Mucosa of rectum (tissue), 2 donors: ENCODE data around the gene STK33.

ENCODE experiments used
- H3K27ac ChIP-seq, 2 donors: one replicate each; pipeline ENCODE4 v1.7.0; 2013; ENCODE audit warnings: inconsistent platforms in 2 of 2, low read depth in 2 of 2, low read length in 2 of 2
- H3K27me3 ChIP-seq, 2 donors: one replicate each; pipeline ENCODE4 v1.7.0; 2013; ENCODE audit warnings: low read length in 2 of 2; ENCODE audit not compliant: control insufficient read depth in 2 of 2, insufficient read depth in 2 of 2
- H3K36me3 ChIP-seq, 2 donors: one replicate each; pipeline ENCODE4 v1.7.0; 2013; ENCODE audit warnings: low read length in 2 of 2; ENCODE audit not compliant: control insufficient read depth in 2 of 2, insufficient read depth in 2 of 2
- H3K4me1 ChIP-seq, 2 donors: one replicate each; pipeline ENCODE4 v1.7.0; 2013; ENCODE audit warnings: low read length in 2 of 2, mild to moderate bottlenecking in 1 of 2; ENCODE audit not compliant: control insufficient read depth in 2 of 2, insufficient read depth in 2 of 2
- H3K4me3 ChIP-seq, 2 donors: one replicate each; pipeline ENCODE4 v1.7.0; 2013; ENCODE audit warnings: low read length in 2 of 2
- H3K9ac ChIP-seq, 2 donors: one replicate each; pipeline ENCODE4 v1.7.0; 2013; ENCODE audit warnings: low read length in 2 of 2, low read depth in 1 of 2, mild to moderate bottlenecking in 1 of 2
- H3K9me3 ChIP-seq, 2 donors: one replicate each; pipeline ENCODE4 v1.7.0; 2013; ENCODE audit warnings: low read length in 2 of 2; ENCODE audit not compliant: control insufficient read depth in 2 of 2
- donor health status: healthy.
- donor health status: Normal muscosa, but diverticular disease.

STK33 gene

DNA sequence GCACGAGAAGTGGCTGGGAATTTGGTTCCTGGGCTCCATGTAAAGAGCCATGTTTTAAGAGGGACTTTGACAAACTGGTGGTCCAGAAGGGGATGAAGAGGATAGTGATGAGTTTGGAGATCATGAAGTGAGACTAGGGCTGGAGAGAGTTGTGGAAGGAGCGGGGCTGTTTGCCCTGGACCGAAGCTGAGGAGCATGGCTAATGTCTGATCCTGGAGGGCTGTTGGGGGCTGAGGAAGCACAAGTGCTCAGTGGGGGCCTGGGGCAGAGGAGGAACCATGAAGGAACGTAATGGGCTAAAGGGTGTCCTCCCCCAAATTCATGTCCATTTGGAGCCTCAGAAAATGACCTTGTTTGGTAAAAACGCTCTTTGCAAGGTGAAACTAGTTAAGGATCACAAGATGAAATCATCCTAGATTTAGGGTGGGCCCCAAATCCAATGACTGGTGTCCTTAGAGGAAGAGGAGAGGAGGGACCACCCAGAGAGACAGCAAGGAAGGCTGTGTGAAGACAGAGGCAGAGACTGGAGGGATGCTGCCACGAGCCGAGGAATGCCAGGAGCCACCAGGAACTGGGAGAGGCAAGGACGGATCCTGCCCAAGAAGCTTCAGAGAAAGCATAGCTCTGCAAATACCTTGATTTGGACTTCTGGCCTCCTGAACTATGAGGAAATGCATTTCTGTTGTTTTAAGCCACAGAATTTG lies 223.1 kb downstream of the STK33 start:
- H3K36me3 ChIP-seq, result no peaks in the 10 kb centered on the region
- no peaks in the 10 kb centered on the region for H3K4me1 ChIP-seq
- H3K27me3 ChIP-seq, result no peaks in the 10 kb centered on the region
- H3K27ac ChIP-seq, result no peak overlapping the region
- no peak overlapping the region for H3K4me3 ChIP-seq
- no peak overlapping the region for H3K9ac ChIP-seq
- H3K9me3 ChIP-seq, result no peaks in the 10 kb centered on the region

DNA sequence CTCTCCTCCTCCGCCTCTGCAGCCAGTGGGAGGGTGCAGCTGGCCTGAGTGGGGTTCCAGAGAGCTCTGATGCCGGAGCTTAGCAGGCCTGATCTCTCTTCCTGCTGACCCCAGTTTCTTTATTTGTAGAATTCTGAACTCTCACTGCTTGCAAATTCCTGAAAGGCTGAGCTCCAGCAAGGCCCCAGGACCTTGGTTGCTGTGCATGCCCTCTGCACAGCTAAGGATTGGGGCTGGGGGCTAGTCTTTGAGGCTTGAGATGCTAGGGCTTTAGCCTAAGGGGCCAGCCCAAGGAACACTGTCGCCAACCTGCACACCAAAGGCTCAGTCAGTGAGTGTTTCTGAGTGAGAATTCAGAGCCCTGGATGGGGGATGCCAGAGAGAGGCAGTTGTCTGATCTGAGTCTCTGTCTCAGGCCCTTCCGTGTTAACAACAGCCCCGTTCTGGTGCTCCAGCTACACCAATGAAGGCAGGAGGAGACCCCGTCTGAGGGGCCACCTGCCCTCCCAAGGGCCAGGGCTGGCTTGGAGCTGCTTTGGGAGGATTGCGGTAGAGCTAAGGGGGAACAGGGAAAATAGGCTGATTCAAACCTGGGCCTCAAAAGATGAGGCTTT lies 224.3 kb downstream of the STK33 start:
- Histone ChIP-seq H3K27ac (no peak overlapping the region), H3K36me3 (no peaks in the 10 kb centered on the region), H3K9ac (no peak overlapping the region), H3K4me3 (no peak overlapping the region), H3K27me3 (no peaks in the 10 kb centered on the region), H3K4me1 (no peaks in the 10 kb centered on the region), H3K9me3 (no peaks in the 10 kb centered on the region)

DNA sequence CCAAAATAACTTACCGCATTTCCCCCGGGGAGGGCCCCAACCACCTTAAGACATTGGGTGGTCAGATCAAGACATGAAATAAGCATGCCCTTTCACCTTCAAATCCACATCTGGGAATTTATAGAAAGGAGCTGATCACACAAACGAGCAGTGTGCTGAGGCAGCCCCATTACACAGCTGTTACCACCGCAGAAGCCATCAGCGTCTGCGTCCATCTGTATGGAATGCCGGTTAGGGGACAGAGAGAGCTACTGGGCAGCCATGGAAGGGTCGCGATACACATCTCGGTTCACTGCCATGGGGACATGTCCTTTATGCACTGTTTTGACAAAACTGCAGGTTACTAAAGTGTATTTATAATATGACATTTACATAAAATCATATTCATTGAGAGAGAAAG lies 225.3 kb downstream of the STK33 start:
- no peak overlapping the region for H3K27ac ChIP-seq
- no peaks in the 10 kb centered on the region for H3K4me1 ChIP-seq
- no peak overlapping the region for H3K9ac ChIP-seq
- H3K9me3 ChIP-seq, result no peaks in the 10 kb centered on the region
- no peaks in the 10 kb centered on the region for H3K27me3 ChIP-seq
- no peak overlapping the region for H3K4me3 ChIP-seq
- H3K36me3 ChIP-seq, result no peaks in the 10 kb centered on the region

DNA sequence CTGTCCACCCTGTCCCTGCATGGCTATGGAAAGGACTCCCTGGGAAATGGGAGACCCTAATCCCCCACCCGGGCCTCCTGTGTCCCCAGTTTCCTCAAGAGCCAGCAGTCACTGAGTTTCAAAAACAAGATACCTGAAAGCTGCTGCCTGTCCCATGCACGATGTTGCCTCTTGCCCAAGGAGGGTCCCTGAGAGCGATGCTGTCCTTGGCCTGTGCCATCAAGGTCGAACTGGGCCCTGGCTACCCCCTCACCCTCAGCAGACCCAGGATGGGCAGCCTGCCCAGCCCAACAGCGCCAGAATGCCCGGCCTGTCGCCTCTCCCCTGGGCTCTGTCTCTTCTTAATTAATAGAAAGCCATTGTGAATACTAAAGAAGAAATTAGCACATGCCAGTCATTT lies 225.8 kb downstream of the STK33 start:
- Histone ChIP-seq H3K27me3 (no peaks in the 10 kb centered on the region), H3K9ac (no peak overlapping the region), H3K4me1 (no peaks in the 10 kb centered on the region), H3K9me3 (no peaks in the 10 kb centered on the region), H3K27ac (no peak overlapping the region), H3K4me3 (no peak overlapping the region), H3K36me3 (no peaks in the 10 kb centered on the region)

DNA sequence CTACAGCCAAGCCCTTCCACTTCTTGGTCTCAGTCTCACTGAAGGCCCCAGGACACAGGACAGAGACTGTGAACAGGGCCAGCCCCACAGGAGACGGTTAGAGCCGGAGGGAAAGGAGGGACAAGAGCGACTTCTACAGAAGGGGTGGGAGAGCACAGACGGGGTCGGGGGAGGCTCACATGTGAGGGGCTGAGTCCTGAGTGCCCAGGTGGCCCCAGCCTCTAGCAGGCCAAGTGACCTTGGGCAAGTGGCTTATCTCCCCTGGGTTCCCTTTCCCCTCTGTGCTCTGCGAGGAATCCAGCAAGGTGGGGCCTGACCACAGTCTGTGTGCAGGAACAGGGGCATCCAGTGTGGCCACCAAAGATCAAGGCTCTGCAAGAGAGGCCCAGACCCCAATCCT lies 227.7 kb downstream of the STK33 start:
- H3K27ac ChIP-seq, result no peak overlapping the region
- no peaks in the 10 kb centered on the region for H3K9me3 ChIP-seq
- no peak overlapping the region for H3K9ac ChIP-seq
- H3K27me3 ChIP-seq, result no peaks in the 10 kb centered on the region
- no peak overlapping the region for H3K4me3 ChIP-seq
- no peaks in the 10 kb centered on the region for H3K36me3 ChIP-seq
- no peaks in the 10 kb centered on the region for H3K4me1 ChIP-seq

DNA sequence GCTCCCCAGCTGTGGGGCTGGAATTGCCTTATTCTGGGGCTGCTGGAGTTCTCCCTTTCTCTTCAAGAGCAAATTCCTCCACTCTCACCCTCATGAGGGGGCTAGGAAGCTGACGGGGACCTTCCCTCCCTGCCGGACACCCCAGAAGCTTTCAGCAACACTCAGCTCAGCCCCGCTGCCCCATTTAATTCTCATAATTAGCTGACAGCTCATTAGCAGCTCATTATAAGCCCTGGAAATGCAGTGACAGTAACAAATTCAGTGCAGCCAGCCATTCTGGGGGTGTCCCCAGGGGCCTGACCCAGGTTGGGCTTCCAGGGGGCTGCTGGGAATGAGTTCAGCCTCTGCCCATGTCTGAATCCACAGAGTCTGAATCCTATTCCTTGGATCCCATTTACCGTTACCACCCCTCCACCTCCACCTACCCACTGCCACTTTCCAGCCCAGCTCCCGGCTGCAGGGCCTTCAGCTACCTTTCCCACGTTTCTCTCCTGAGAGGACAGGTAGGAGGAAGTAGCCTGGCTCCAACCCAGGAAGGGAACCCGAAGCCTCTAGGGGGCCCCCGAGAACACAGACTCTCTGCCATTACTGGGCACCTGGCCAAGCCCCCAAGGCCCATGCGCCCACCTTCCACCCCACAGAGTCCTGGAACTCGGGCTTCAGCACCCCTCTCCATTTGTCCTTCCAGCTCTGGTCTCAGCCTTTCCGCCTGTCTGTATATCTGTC lies 228.6 kb downstream of the STK33 start:
- Histone ChIP-seq H3K9ac (no peak overlapping the region), H3K4me3 (no peak overlapping the region), H3K27ac (no peak overlapping the region), H3K36me3 (no peaks in the 10 kb centered on the region), H3K4me1 (no peaks in the 10 kb centered on the region), H3K27me3 (no peaks in the 10 kb centered on the region), H3K9me3 (no peaks in the 10 kb centered on the region)

DNA sequence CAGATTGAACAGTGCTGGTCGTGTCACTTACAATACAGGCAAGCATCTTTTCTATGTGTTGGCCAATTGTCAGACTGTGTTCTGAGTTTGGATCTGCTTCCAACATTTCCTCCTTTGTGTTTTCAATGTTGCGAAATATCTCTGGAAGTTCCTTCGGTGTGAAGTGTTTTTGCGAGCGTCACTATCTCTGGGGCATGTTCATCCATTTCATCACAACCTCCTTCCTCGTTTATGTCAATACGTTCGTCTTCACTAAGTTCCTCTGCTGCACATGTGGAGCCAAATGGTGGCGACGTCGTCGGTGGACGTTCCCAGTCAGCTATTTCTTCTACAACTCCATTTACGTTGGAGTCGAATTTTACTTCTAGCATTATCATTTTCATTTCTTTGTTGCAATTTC lies 230.1 kb downstream of the STK33 start:
- H3K27me3 ChIP-seq, result no peaks in the 10 kb centered on the region
- no peaks in the 10 kb centered on the region for H3K9me3 ChIP-seq
- H3K4me3 ChIP-seq, result no peak overlapping the region
- no peaks in the 10 kb centered on the region for H3K4me1 ChIP-seq
- H3K36me3 ChIP-seq, result no peaks in the 10 kb centered on the region
- no peak overlapping the region for H3K27ac ChIP-seq
- no peak overlapping the region for H3K9ac ChIP-seq

DNA sequence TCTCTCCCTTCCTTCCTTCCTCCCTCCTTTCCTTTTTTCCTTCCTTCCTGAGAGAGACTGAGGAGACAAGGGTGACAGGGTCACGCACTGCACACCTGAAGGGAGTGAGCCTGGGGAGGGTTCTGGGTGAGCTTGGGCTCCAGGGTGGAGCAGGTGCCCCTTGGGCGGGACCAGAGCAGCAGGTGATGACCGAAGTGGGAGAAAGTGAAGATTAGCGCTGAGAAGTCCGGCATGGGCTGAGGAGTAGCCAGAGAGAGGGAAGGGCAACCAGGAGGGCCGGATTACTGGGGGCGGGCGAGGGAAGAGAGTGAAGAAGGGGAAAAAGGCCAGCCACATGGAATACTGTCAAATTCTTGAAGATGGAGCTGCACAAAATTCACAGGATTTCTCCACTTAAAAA lies 231.1 kb downstream of the STK33 start:
- Histone ChIP-seq H3K36me3 (no peaks in the 10 kb centered on the region), H3K27me3 (no peaks in the 10 kb centered on the region), H3K9ac (no peak overlapping the region), H3K4me3 (no peak overlapping the region), H3K27ac (no peak overlapping the region), H3K4me1 (no peaks in the 10 kb centered on the region), H3K9me3 (no peaks in the 10 kb centered on the region)

DNA sequence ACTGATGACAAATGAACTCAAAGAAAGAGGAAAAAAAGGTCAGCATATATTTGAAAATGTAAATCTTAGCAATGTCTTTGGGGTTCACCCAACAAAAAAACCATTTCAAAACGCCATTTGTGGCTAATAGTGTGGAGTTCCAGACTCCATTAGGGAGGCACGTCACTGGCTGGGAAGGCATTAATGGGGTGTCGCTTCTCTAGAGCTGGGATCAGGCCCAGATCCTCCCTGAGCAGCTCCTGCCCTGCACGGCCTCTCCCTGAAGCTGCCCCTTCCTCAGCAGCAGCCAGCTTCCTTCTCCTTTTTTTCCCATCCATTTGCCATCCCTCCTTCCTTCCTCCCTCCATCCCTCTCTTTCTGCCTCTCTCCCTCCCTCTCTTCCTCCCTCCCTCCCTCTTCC lies 231.5 kb downstream of the STK33 start:
- Histone ChIP-seq H3K4me1 (no peaks in the 10 kb centered on the region), H3K36me3 (no peaks in the 10 kb centered on the region), H3K9ac (no peak overlapping the region), H3K27me3 (no peaks in the 10 kb centered on the region), H3K27ac (no peak overlapping the region), H3K9me3 (no peaks in the 10 kb centered on the region), H3K4me3 (no peak overlapping the region)

DNA sequence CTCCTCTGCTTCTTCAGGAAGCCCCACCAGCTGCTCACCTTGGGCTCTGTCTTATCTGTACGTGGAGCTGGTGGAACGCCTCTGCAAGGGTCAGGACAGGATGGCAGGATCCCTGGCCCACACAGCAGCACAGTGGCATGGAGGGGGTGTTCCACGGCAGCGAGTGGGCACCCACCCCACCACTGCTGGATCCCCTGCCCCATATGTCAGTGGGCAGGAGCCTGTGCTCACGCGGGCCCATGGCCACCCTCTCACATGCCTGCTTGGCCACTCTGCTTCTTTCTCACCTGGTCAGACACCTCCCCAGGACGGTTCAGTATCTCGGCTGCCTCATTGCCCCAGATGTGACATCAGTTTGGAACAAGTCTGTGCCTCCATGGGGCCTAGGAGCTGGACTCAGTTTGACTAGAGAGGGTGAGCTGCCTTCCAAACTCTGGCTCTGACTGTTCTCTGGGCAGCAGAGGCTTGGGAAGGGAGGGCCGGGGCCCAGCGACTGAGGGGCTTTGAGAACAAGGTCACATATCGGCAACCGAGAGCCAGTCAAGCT lies 232.3 kb downstream of the STK33 start:
- no peaks in the 10 kb centered on the region for H3K36me3 ChIP-seq
- H3K9me3 ChIP-seq, result no peaks in the 10 kb centered on the region
- H3K27ac ChIP-seq, result no peak overlapping the region
- no peaks in the 10 kb centered on the region for H3K27me3 ChIP-seq
- no peak overlapping the region for H3K4me3 ChIP-seq
- no peaks in the 10 kb centered on the region for H3K4me1 ChIP-seq
- no peak overlapping the region for H3K9ac ChIP-seq
